Activated naive CD4-positive, alpha-beta T cell treated with anti-CD3 and anti-CD28 coated beads, Interleukin-2, amount 50 U/mL, for 72 hours (primary cell): Measurements from ENCODE around the gene ANKRD9. TPM values are rescaled to one million over a fixed set of nuclear protein-coding genes. Genes with fewer than 3 reads are reported as not detected.

Experiments used
- ATAC-seq, 2 donors: fragments of 150-1000 bp; cut with Tn5 transposase; 2 replicates each; pipeline ENCODE4 v1.10.0; 2021; ENCODE audit warnings: mild to moderate bottlenecking in 2 of 2, moderate library complexity in 2 of 2
- DNase-seq, 2 donors: peaks; one replicate each; pipeline ENCODE4 v3.0.0; 2021 to 2022; ENCODE audit warnings: low spot score in 2 of 2
- H3K27ac Mint-ChIP-seq, 2 donors: one replicate each; pipeline ENCODE4 v1.8.0; 2022; ENCODE audit warnings: mild to moderate bottlenecking in 2 of 2, mixed read lengths in 2 of 2
- H3K36me3 Mint-ChIP-seq, 2 donors: one replicate each; pipeline ENCODE4 v1.8.0; 2022; ENCODE audit warnings: mixed read lengths in 2 of 2
- H3K9me3 Mint-ChIP-seq, 2 donors: one replicate each; pipeline ENCODE4 v1.8.0; 2022; ENCODE audit warnings: mixed read lengths in 2 of 2
- total RNA-seq, 2 donors: library from RNA; stranded (reverse); gene quantifications; one replicate each; pipeline ENCODE4 v1.2.3, GENCODE V29; 2022

Gene ANKRD9
- total RNA-seq, 2 donors from 2014 or later: 5.2 to 15.8 TPM

DNA sequence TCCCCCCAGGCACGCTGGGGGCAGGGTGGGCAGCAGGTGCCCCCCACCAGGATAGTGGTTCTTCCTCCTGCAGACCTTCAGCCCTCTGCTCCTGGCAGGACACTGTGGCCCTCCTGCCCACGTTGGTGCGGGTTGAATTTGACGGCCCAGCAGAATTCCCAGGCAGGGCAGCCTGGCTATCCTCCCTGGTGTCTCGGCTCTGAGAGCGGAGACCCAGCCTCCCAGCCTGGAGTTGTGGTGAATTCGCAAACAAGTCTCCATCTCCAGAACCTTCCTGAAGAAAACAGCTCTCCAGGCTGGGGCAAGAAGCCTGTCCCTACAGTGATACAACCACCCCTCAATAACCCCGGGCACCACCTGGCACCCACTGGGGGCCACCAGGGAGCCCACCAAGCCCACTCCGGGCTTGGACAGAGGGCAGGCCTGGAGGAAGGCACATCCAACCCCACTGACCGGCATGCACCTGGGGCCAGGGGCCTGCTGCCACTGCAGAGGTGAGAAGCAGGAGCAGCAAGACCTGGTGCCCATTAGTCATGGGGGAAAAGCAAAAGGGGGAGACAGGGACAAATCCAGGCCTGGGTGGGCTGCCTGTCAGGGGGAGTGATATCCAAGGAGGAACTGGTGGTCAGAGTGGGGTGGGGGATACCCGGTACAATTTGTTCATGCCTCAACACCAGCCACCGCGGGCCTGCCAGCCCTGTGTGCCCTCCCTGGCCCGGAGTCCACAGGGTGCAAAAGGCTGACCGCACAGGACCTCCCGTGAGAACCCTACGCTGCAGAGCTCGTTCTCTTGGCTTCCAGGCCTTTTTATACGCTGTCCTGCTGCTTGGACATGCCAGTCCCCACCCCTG is 3.6 kb downstream of the ANKRD9 start:
- no peaks in the 10 kb centered on the region for H3K9me3 Mint-ChIP-seq
- ATAC-seq (no peak), DNase-seq (no peak)
- peak overlapping the region in 1 of 2 donors; percentile 24 for H3K27ac Mint-ChIP-seq
- peaks cover 0 to 6% of the 10 kb centered on the region in 2 donors for H3K36me3 Mint-ChIP-seq

DNA sequence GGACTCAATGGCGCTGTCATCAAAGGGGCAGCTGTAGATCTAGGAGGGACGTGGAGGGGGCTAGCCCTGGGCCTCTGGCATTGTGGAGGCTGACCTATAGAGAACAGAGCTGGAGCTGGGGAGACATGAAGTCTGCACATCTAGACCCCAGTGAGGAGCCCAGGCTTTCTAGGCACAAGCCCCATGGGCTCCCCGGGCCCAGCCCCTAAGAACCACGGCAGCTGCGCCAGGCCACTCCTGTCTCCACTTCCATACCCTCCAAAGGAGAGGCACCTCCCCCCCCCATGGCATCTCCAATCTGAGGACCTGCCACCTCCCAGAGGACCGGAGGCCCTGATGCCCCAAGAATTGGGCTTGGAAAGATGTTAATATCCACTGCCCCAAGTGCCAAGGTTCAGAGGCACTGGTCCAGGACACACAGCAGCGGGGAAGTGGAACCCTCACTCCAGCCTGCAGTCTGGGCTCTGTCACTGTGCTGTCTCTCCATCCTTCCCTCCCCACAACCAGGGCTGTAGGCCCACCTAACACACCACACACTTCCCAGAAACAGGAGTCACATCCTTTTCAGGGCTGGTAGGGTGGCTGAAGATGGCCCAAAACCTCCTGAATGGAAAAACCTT is 4.5 kb downstream of the ANKRD9 start:
- Mint-ChIP-seq H3K9me3 (no peaks in the 10 kb centered on the region), H3K27ac (peak overlapping the region in 1 of 2 donors; percentile 24), H3K36me3 (peaks cover 0 to 6% of the 10 kb centered on the region in 2 donors)
- ATAC-seq (no peak), DNase-seq (no peak)

DNA sequence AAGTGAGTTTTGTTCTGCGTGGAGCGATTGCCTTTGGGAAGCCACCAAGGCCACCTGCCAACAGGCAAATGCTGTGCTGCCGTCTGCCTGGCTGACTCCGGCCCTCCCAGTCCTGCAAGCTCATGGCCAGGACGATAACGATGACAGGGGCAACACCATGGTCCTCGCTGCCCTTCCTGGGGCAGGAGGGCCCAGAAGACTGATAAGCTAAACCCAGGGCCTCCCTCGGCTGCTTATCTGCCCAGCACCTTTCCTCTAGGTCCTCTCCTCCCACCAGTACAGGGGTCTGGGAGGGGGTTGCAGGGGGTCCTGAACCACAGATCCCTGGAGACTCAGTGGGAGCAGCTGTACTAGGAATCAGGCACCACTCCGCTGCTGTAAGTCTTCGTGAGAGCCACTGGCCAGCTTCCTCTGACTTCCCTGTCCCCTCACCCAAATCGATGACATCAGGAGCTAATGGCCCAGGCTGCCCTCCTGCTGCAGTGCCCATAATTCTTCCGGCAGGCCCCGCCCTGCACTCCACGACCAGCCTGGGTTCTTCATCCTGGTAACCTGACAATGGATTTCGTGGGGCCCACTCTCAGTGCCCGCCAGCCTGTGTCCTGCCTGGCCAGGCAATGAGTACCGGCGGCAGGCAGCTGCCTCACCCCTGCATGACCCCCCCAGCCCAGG is 5.1 kb downstream of the ANKRD9 start:
- ATAC-seq: no peak

DNA sequence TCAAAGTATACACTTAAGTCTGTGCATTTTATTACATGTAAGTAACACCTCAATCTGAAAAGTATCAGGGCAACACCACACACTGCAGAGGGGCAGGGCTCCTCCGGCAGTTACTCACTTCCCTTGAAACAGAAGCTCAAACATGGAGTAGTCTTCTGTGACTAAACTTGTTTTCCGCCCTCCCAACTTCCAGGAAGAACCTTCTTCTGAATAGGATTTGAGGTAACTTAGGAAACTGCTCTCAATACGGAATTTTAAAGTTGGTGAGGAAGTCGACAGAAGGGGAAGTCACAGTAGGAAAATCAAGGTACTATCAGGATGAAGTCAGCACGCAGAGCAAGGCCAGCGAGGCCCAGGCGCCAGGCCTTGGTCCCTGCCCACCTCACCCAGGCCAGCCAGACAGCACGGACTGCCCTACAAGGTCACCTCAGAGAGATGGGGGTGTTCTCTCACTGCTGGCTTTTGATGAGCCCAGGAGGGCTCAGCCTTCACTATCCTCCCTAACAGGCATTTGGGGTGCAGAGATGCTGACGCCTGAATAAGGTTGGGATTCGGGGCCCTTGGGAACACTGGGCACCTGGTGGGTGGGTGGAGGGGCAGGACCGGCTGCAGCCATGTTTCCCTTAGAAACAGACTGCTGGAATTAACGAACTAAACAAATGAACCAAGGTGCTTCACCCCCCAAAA is 5.8 kb downstream of the ANKRD9 start:
- peaks cover 0 to 6% of the 10 kb centered on the region in 2 donors for H3K36me3 Mint-ChIP-seq
- DNase-seq (no peak), ATAC-seq (no peak)
- no peak overlapping the region for H3K27ac Mint-ChIP-seq
- no peaks in the 10 kb centered on the region for H3K9me3 Mint-ChIP-seq

More for the DNA sequence above, 5.1 kb downstream of the ANKRD9 start:
- Mint-ChIP-seq H3K27ac (no peak overlapping the region), H3K9me3 (no peaks in the 10 kb centered on the region), H3K36me3 (peaks cover 0 to 6% of the 10 kb centered on the region in 2 donors)
- DNase-seq: no peak

DNA sequence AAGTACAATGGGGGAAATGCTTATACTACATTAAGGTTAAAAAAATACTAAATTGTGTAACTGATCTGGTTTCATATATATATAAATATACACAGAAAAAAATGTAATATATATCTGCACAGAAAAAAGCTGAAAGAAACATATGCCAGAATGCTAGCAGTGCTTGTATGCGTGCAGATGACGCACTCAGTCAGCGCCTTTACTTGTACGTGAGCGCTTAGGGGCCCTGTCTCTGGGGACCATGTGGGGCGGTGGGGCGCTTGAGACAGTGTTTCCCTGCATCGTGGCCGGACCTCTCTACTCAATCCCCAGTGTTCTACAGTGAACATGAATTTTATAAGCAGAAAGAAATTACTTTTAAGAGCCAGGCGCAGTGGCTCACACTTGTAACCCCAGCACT is 7.0 kb downstream of the ANKRD9 start:
- DNase-seq (no peak), ATAC-seq (no peak)
- H3K36me3 Mint-ChIP-seq: no peaks in the 10 kb centered on the region
- no peaks in the 10 kb centered on the region for H3K9me3 Mint-ChIP-seq
- H3K27ac Mint-ChIP-seq: no peak overlapping the region

DNA sequence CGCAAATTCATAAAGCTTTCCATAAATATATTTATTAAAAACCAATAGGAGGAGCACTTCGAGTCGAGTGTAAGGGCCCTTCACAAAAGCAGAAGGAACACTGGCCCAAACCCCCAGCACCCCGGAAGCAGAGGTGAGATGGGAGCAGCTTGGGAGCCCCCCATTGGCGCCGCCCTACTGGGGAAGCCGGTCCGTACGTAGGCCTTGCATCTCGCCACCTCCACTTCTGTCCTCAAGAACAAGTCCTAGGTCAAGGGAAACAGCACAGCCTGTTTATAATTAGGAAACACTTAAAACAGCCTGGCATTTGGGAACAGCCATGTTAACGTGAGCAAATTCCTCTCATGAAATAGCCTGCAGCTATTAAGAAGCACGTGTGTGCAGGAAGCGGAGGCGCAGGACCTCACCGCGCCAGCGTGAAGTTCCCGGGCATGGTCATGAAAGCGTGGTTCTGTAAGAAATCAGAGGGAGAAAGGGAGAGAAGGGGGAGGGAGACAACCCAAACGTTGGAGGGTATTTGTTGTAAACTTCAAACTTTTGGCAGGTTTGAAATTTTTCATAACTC is 7.7 kb downstream of the ANKRD9 start:
- H3K9me3 Mint-ChIP-seq: no peaks in the 10 kb centered on the region
- no peak overlapping the region for H3K27ac Mint-ChIP-seq
- no peaks in the 10 kb centered on the region for H3K36me3 Mint-ChIP-seq
- ATAC-seq (no peak), DNase-seq (no peak)

DNA sequence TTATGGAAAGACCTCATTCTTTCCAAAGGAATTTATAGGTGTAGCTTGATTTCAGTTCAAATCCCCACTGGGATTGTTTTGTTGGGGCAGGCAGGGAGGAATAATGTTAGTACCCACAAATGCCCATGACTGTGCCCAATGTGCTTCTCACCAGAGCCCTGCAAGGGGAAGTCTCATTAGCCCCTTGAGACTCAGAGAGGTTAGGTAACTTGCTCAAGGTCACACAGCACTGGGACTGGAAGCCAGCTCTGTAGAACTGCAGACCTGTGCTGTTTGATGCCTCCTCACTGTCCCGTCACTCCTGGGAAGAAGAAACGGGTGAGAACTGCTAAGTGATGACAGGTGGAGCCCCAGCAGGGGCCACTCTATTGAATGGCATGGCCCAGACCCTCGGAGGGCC is 8.9 kb downstream of the ANKRD9 start:
- Mint-ChIP-seq H3K36me3 (no peaks in the 10 kb centered on the region), H3K27ac (peak overlapping the region in 1 of 2 donors; percentile 36), H3K9me3 (no peaks in the 10 kb centered on the region)
- DNase-seq: no peak
- no peak for ATAC-seq

DNA sequence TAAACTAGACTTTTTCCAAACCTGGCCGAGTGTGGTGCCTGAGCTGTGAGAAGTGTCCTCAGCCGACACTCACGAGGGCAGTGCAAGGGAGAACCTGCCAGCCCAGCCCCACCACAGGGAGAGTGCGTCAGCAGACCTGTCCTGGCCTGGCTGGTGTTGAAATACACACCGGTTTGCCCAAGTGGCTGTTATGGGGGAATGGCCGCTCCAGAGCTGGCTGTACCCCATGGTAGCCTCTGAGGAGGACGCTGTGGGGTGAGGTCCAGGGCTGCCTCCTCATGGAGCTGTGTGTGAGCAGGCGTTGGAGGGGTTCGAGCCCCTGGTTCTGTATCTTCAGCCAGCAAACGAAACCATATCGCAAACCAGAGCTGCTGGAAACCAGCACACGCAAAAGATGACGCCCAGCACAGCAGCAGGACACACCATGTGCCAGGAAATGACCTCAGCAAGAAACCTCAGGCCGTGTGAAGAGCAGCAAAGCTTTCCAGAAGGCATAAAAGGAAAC is 9.4 kb downstream of the ANKRD9 start:
- Mint-ChIP-seq H3K36me3 (no peaks in the 10 kb centered on the region), H3K9me3 (no peaks in the 10 kb centered on the region), H3K27ac (peak overlapping the region; percentile 12 to 36)
- peak in 1 of 2 donors; percentile 49 for ATAC-seq
- no peak for DNase-seq

DNA sequence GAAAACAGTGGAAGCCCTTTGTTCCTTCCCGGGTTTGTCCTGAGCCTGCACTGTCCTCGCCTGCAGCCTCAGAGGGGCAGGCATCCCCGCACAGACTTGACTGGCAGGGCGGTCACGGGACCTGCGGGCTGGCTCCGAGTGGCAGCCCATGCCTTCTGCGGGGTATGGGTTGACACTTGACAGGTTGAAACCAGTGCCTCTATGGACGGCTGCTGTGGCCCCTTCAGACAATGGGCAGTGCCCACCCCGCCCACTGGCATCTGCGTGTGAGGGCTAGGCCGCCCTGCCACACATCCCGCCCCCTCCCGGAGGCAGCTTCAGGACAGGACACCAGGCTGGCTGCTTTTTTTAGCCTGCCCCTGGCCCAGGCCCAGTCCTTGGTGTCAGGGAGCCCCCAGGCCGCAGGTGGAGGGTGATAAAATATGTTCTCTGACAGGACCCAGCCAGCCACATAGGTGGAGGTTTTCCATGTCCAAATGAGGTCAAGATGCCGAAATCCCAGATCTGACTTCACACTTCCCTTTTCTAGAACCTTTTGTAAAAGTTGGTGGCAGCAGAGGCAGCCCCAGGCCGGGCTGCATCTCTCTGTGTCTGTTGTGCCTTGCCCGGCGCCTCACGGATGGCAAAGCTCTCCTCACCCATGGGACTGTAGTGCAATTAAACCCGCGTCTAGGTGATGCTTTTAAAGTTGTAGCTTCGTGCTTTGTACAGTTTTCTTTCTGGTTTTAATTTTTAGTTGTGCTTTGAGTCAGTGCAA is 10.0 kb downstream of the ANKRD9 start:
- peak overlapping the region; percentile 12 to 36 for H3K27ac Mint-ChIP-seq
- no peaks in the 10 kb centered on the region for H3K9me3 Mint-ChIP-seq
- H3K36me3 Mint-ChIP-seq: no peaks in the 10 kb centered on the region
- ATAC-seq (no peak), DNase-seq (no peak)

DNA sequence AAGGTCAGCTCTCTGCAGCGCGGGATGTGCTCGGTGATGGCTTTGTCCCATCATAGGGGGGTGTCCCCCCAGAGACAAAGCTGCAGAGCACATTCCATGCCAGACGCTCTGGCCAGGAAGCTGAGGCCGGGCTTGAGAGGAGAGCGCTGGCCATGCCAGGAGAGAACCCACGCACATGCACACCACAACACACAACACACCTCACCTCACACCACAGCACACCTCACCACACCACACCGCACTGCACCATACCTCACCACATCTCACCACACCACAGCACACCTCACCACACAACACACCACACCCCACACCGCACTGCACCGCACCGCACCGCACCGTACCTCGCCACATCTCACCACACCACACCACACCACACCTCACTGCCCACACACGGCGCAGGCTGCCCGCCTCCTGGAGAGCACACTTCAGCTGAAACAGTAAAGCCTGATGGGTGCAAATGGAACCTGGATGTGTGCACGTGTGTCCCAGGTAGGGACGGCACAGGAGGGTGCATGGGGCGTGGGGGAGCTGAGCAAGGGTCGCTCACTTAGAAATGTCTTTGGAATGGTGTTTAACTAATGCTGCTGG is 10.8 kb downstream of the ANKRD9 start:
- ATAC-seq (peak in 1 of 2 donors; percentile 18), DNase-seq (no peak)
- Mint-ChIP-seq H3K9me3 (no peaks in the 10 kb centered on the region), H3K36me3 (no peaks in the 10 kb centered on the region), H3K27ac (no peak overlapping the region)

DNA sequence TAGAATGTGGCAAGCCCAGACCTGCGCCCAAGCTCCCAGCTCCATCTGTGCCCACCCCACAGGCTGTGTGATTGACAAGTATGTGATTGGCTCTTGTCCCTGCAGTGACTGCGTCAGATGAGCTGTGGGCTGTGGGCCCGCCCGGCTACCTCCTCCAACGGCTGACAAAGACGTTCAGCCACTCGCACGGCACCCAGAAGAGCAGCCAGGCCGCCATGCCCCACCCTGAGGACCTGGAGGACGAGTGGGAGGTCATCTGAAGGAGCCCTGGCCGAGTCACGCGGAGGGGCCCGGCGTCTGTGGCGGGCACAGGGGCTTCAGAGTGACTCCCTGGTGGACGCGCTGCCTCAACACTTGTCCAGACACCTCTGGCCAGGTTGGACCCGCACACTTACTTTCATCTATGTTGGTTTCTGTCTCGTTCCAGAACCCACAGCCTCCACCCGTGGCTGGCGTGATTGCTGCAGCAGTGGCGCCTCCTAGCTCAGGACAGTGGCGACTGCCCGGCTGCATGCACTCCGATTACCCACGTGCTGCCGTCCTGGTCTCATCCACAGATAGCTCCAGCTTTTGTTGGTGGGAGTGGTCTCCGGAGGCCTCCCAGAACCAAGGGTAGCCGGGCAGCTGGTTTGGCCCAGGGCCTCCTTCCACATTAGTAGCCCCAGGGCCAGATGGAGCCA is 11.4 kb downstream of the ANKRD9 start:
- H3K27ac Mint-ChIP-seq: peak overlapping the region in 1 of 2 donors; percentile 46

DNA sequence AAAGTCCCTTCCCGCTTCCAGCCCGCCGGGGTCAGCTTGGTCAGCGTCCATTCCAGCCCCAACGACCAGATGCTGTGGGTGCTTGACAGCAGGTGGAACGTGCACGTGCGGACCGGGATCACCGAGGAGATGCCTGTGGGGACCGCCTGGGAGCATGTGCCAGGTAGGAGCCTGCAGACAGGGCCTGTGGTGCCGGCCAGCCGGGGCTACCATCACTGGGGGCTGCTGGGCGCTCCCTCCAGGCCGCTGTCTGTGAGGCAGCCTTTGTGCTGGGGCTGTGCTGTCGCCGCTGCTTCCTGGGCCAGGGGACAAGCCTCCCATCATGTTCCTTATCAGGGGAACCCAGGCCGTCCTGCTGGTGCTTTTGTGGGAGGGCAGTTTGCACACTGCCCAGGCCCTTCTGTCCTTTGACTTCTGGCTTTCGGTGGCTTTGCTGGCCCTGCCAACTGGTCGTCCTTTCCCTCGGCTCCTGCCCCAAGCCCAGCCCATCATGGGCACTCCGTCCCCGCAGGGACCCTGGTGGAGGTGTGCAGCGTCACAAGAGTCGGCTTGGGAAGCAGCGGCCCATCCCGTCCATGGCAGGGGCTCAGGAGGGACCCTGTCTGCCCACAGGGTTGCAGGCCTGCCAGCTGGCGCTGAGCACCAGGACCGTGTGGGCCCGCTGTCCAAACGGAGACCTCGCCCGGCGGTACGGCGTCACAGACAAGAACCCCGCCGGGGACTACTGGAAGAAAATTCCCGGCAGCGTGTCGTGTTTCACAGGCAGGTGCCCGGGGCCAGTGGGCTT is 12.4 kb downstream of the ANKRD9 start:
- H3K36me3 Mint-ChIP-seq: no peaks in the 10 kb centered on the region
- DNase-seq: no peak
- H3K27ac Mint-ChIP-seq: peak overlapping the region in 1 of 2 donors; percentile 46
- ATAC-seq: no peak
- H3K9me3 Mint-ChIP-seq: no peaks in the 10 kb centered on the region

More for the DNA sequence above, 11.4 kb downstream of the ANKRD9 start:
- ATAC-seq: peak in 1 of 2 donors; percentile 32
- Mint-ChIP-seq H3K36me3 (no peaks in the 10 kb centered on the region), H3K9me3 (no peaks in the 10 kb centered on the region)
- no peak for DNase-seq

DNA sequence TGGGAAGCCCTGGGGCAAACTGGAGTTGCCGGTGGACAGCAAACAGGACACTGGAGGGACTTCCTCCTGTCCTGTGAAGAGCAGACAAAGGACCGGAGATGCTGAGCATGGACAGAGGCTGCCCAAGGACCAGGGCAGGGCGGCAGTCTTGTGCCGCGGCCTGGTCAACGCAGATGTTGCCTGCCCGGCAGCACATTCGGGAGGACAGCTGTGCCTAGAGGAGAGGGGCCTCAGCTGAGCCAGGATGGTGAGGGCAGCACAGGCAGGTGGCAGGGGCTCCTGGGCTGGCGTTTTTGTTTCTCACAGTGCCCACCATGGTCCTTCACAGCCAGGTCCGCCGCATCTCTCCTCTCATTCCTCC is 13.3 kb downstream of the ANKRD9 start:
- Mint-ChIP-seq H3K36me3 (no peaks in the 10 kb centered on the region), H3K9me3 (no peaks in the 10 kb centered on the region), H3K27ac (peak overlapping the region in 1 of 2 donors; percentile 72)
- DNase-seq (no peak), ATAC-seq (no peak)
